ENCODE data around the gene MORC4.
A peak's percentile ranks its signal among the peaks of the same experiment; 100 is the strongest.

MORC4 gene

GRCh38 chrX:106905064-106905708, 94.8 kb downstream of the MORC4 start:
- no peak for DNase-seq

- DNase-seq = no peak
These were observed 96.0 kb downstream of the MORC4 start for GRCh38 chrX:106903856-106904528.

DNA sequence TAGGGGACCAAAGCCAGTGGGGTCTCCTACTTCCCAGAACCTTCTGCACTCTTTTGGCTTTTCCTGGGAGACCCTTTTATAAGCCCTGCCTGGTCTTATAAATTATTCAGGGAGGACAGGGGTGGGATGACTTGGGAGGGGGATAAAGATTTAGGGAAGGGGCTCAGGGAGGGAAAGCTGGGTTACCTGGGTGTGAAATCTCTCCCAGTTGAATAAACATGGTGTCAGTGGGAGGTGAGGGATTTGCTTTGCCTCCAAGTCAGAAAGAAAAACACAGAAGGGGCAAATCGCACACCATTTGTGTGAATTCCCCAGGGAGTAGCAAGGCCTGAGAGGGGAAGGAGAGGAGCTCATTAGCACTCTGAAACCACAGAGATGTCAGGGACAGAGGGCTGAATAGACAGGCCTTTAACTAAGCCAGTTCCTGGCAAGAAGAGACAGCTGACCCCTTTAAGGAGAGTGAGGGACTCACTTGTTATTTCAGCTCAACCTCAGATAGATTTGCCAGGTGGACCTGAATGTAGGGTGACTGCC, 96.7 kb downstream of the MORC4 start, which contains the start of gene RIPPLY1:
TSS of gene RIPPLY1 (minus strand) at position 51 of the 534 bp plus-strand sequence. CDS start 54 bp downstream, outside the sequence.
- no peak for DNase-seq

DNA sequence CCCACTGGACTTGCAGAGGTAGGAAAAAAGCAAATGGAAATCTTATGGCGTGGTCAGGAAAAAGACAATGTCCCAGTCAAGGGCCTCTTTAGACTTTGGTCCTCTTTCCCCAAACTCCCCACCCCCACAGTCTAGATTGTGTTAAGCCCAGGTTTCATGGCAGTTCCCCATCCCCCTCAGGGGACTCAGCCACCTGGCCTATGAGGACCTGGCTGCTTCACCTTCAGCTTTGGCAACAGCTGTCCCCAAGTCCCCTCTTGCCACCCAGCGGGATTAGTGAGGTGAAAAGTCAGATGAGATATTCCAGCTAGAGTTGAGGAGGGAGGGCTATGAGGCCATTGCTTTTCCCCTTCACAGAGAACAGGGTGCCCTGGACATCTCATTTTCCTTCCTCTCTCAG, 97.3 kb downstream of the MORC4 start:
- no peak for DNase-seq

- DNase-seq = no peak
These were observed 98.2 kb downstream of the MORC4 start for GRCh38 chrX:106901781-106902219.

- no peak for DNase-seq
These were observed 98.7 kb downstream of the MORC4 start for GRCh38 chrX:106901341-106901740.

DNA sequence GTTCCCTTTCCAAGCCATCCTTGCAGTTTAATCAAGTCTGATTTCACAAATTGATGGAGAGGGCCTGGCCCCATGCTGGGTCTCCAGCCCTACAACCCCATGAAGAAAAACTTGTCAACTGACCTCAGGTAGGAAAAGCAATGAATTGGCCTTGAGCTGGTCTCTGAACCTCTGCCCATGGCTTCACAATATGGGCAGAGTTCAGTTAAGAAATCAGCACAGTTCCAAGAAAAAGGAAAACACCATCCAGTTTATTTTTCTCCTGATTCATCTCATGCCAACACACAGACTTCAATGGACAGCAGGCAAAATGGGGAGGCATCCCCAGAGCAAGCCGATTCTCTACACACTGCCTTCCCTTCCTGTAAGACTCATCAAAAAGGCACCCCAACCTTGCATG, 100.2 kb downstream of the MORC4 start:
- DNase-seq = no peak

DNA sequence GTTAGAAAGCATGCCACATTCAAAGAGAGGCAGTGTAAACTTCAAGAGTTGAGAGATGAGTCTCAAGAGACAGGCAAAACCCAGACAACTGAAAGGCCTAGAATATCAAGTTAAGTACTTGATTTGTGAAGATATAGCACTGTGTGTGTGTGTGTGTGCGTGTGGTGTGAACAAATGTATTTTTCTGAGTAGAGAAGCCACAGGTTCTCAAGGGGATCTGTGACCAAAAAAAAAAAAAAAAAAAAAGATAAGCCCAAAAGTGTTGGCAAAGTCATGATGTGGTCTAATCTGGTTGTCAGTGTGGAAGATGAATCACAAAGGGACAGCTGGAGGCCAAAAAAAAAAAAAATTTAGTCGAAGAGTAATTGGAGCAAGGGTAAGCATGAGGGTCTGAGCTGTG, 100.7 kb downstream of the MORC4 start:
- DNase-seq = no peak

DNA sequence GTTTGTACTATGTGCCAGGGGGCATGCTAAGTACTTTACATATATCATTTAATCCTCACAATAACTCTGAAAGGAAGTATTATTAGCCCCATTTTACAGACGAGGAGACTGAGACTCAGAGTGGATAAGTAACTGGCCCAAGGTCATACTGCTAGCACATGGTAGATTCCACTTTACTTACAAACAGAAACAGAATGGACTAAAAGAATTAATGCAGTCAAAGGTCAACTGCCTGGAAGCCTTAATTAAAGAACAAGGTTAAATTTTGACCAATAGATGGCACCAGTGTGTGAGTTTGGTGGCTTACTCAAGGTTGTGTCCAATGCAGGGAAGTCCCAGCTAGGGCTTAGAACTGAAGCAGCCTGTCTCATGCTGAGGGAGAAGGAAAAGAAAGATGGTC, 101.5 kb downstream of the MORC4 start:
- no peak for DNase-seq

GRCh38 chrX:106897259-106897658, 102.8 kb downstream of the MORC4 start:
- no peak for DNase-seq

DNA sequence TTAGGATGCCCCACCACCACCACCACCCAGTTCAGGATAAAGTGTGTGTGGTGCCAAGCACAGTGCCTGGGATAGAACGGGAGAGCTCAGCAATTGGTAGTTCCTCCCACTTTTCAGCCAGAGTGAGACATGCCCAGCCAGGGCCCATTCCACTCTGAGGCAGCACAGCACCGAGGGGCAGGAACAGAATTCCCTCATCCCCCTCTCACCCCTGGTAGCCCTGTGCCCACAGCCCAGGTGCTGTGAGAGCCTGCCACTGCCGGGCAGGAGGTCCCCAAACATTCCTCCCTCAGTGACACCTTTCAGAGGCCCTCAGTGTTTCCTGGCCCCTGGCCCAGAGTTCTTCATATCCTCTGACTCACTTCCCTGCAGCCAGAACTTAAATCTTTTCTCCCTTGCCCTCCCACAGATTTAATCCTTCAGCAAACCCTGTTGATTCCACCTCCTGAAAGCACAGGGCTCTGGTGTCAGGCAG, 105.0 kb downstream of the MORC4 start:
- no peak for DNase-seq

DNA sequence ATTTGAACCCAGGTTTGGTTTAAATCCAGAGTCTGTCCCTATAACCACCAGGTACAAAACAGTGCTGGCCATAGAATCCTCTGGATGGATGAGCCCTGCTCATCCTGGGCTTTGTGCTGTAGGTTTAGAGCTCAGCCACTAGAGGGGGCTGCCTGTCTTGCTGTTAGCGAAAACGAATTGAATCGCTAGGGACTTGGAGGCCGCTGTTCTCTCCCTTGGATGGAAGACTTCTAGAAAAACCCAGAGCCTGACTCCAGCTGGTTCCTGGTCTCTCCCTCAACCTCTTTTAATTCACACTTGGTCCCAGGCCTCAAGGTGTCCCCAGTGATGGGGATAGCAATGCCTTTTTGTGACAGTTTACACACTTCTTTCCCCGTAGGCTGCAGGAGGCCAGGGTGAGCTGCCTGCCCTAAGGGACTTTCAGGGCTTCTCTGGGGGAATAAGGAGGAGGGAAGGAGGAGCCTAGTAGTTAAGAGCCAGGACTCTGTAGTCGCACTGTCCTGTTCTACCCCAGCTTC, 105.6 kb downstream of the MORC4 start:
- peak in 11 of 14 donors; percentile 0 to 44 (median 12) for DNase-seq

- DNase-seq = no peak
These were observed 108.1 kb downstream of the MORC4 start for GRCh38 chrX:106891762-106892460.

Measured in C1 segment of cervical spinal cord (tissue), 14 donors.